Neural progenitor cell (in vitro differentiated cells): ENCODE data around the gene EPHA2.

Experiments
- EZH2 ChIP-seq: fragments of 200-600 bp; sonication (generic); IDR thresholded peaks from 2 replicates; pipeline ENCODE4 v1.6.1; 2017; ENCODE audit warnings: antibody characterized with exemption, mild to moderate bottlenecking, moderate library complexity
- EZH2phosphoT487 ChIP-seq: fragments of 200-600 bp; sonication (generic); IDR thresholded peaks from 2 replicates; pipeline ENCODE4 v1.6.1; 2017; ENCODE audit warnings: antibody characterized with exemption

DNA sequence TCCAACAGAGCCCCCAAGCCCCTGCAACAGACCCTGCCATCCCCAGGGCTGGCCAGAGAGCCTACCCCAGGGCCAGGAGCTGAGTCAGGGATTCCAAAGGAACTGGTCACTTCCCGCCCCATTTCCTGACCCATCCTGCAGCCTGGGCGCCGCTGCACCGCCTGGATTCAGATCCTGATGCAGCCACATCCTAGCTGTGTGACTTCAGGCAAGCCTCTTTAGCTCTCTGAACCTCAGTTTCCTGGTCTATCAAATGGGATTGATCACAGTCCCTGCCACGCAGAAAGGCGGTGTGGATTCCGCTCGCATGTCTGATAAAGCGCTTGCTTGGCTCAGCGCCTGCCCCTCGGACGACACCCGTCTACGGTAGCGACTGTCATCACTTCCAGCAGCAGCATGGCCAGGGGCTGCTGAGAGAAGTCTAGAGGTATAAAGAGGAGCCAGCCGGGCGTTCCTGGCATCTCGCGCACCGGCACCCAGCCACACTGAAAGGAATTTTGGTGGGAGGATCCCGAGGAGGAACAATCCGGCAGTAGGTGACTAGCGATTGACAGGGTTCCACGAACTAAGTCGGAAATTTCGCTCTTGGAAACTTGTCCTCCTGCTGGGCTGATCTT is 10.1 kb downstream of the EPHA2 start:
- TF ChIP-seq EZH2phosphoT487 = no peak
- TF ChIP-seq EZH2 = no peak
